CD14-positive monocyte (primary cell): ENCODE measurements around the gene VAT1L. TPM values are rescaled to one million over a fixed set of nuclear protein-coding genes. Genes with fewer than 3 reads are reported as not detected.

ENCODE experiments used
- DNase-seq, 3 donors: peaks; one replicate each; pipeline ENCODE4 v3.0.0-alpha.2; 2011 to 2022
- H2AFZ ChIP-seq: 2 replicates; pipeline ENCODE4 v1.6.0; 2012; ENCODE audit warnings: mild to moderate bottlenecking, low read depth, low read length, inconsistent platforms; ENCODE audit not compliant: insufficient read depth, poor library complexity, severe bottlenecking
- H3K27ac ChIP-seq, 2 donors: 1 replicate in 1 of 2; 2 replicates in 1 of 2; pipeline ENCODE4 v1.5.1; 2012 to 2013; ENCODE audit warnings: low read length in 2 of 2, control low read depth in 1 of 2, inconsistent platforms in 1 of 2, low read depth in 1 of 2, mild to moderate bottlenecking in 1 of 2
- H3K27me3 ChIP-seq, 2 donors: one replicate each; pipeline versions ENCODE4 v1.6.0 to v1.6.1; 2011 to 2013; ENCODE audit warnings: low read length in 2 of 2; ENCODE audit not compliant: control insufficient read depth in 2 of 2, insufficient read depth in 2 of 2
- H3K36me3 ChIP-seq, 2 donors: replicated peaks in 1 of 2; 1 replicate in 1 of 2; 2 replicates in 1 of 2; pipeline versions ENCODE4 v1.5.1 to v1.6.1; 2012 to 2013; ENCODE audit warnings: low read length in 2 of 2, control low read depth in 1 of 2, inconsistent platforms in 1 of 2, mild to moderate bottlenecking in 1 of 2; ENCODE audit not compliant: insufficient read depth in 2 of 2, control insufficient read depth in 1 of 2
- H3K4me1 ChIP-seq, 2 donors: 1 replicate in 1 of 2; 2 replicates in 1 of 2; pipeline versions ENCODE4 v1.5.1 to v1.6.1; 2012 to 2013; ENCODE audit warnings: low read length in 2 of 2, control low read depth in 1 of 2, inconsistent platforms in 1 of 2, mild to moderate bottlenecking in 1 of 2, moderate library complexity in 1 of 2; ENCODE audit not compliant: insufficient read depth in 2 of 2, control insufficient read depth in 1 of 2
- H3K4me2 ChIP-seq: replicated peaks from 2 replicates; pipeline ENCODE3; 2012; ENCODE audit warnings: low read length, moderate library complexity, mild to moderate bottlenecking; ENCODE audit not compliant: poor library complexity, severe bottlenecking; ENCODE audit errors: extremely low read depth
- H3K4me3 ChIP-seq, 3 experiments: fragments of 200-600 bp in 1 of 3; sonication (generic) in 1 of 3; replicated peaks in 1 of 3; 1 replicate in 2 of 3; 2 replicates in 1 of 3; pipeline ENCODE4 v1.5.1; 2011 to 2013; ENCODE audit warnings: low read length in 3 of 3, mild to moderate bottlenecking in 3 of 3, control low read depth in 2 of 3, low read depth in 2 of 3, inconsistent platforms in 1 of 3, moderate library complexity in 1 of 3
- H3K79me2 ChIP-seq: 2 replicates; pipeline ENCODE4 v1.6.0; 2012; ENCODE audit warnings: mild to moderate bottlenecking, control low read depth, inconsistent platforms, low read length, moderate library complexity; ENCODE audit not compliant: insufficient read depth
- H3K9ac ChIP-seq: 2 replicates; pipeline ENCODE4 v1.6.0; 2017; ENCODE audit warnings: low read length, mild to moderate bottlenecking; ENCODE audit not compliant: insufficient read depth, poor library complexity, severe bottlenecking
- H3K9me3 ChIP-seq, 2 donors: replicated peaks in 1 of 2; 1 replicate in 1 of 2; 2 replicates in 1 of 2; pipeline versions ENCODE4 v1.5.1 to v1.6.1; 2012 to 2013; ENCODE audit warnings: low read length in 2 of 2, control low read depth in 1 of 2; ENCODE audit not compliant: control insufficient read depth in 1 of 2, insufficient read depth in 1 of 2
- H4K20me1 ChIP-seq: 2 replicates; pipeline ENCODE4 v1.6.0; 2012; ENCODE audit warnings: mild to moderate bottlenecking, low read length, control low read depth, moderate library complexity; ENCODE audit not compliant: insufficient read depth
- H3K27ac Mint-ChIP-seq, 7 donors: one replicate each; pipeline ENCODE4 v1.8.0; 2020; ENCODE audit warnings: mild to moderate bottlenecking in 7 of 7, mixed read lengths in 7 of 7, moderate library complexity in 6 of 7, inconsistent platforms in 2 of 7
- H3K27me3 Mint-ChIP-seq, 3 donors: one replicate each; pipeline ENCODE4 v1.8.0; 2021 to 2022; ENCODE audit warnings: low read depth in 3 of 3, mild to moderate bottlenecking in 3 of 3, mixed read lengths in 3 of 3, moderate library complexity in 3 of 3, inconsistent platforms in 1 of 3
- H3K36me3 Mint-ChIP-seq, 2 donors: one replicate each; pipeline ENCODE4 v1.8.0; 2020; ENCODE audit warnings: mixed read lengths in 2 of 2, inconsistent platforms in 1 of 2, mild to moderate bottlenecking in 1 of 2
- H3K4me1 Mint-ChIP-seq: one replicate; pipeline ENCODE4 v1.8.0; 2020; ENCODE audit warnings: mild to moderate bottlenecking, mixed read lengths
- H3K4me3 Mint-ChIP-seq, 2 donors: one replicate each; pipeline ENCODE4 v1.8.0; 2020; ENCODE audit warnings: mild to moderate bottlenecking in 2 of 2, mixed read lengths in 2 of 2, moderate library complexity in 1 of 2
- H3K9me3 Mint-ChIP-seq, 7 donors: one replicate each; pipeline ENCODE4 v1.8.0; 2020 to 2022; ENCODE audit warnings: mixed read lengths in 7 of 7, mild to moderate bottlenecking in 6 of 7, moderate library complexity in 6 of 7, inconsistent platforms in 2 of 7
- WGBS: methylation state at CpG from one replicate; pipeline ENCODE4 v1.1.5; 2013; ENCODE audit warnings: missing lambda C conversion rate; ENCODE audit not compliant: insufficient coverage; 5-methylcytosine and 5-hydroxymethylcytosine counted together
- intact Hi-C, 2 donors: fragments of 100-400 bp; cut with micrococcal nuclease; formaldehyde crosslinking; loops; one replicate each; pipeline versions ENCODE4 v1.15.0 to v1.15.1; 2023
- polyA plus RNA-seq, 3 donors: library from polyadenylated mRNA; depleted of rRNA in 1 of 3; unstranded in 2 of 3; stranded (reverse) in 1 of 3; fragments of 300-500 nt in 2 of 3; fragments of >200 nt in 1 of 3; fragmentation: Illumina TruSeq in 2 of 3; gene quantifications; 1 replicate in 2 of 3; 2 replicates in 1 of 3; pipeline ENCODE4 v1.2.3, GENCODE V29; 2012 to 2021
- TF ChIP-seq, protein P1 (sequence below): fragments of 200-600 bp; IDR thresholded peaks from one replicate; pipeline ENCODE4 v1.8.0; 2022; ENCODE audit warnings: antibody characterized with exemption, mild to moderate bottlenecking

The VAT1L gene
- polyA plus RNA-seq, 3 donors: not detected

DNA sequence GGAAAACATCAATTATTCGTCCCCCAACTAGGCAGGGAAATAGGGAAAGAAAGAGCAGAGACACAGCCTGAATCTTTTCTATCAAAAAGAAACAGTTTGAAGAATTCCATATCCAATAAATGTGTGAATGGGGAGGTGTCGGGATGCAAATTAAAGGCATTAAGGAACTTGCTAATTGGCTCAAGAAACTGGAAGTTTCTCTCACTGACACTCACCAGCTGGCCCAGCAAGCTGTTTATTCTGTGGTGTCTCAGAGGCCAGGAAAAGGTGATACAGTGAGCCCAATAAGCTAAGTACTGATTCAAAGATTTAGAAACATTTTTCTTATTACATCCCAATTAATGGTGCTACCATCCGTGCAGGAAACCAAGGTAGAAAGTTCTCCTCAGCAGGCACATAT lies 129.6 kb downstream of the VAT1L start:
- H3K27me3 ChIP-seq: no peaks in the 10 kb centered on the region
- TF ChIP-seq, protein P1, sequence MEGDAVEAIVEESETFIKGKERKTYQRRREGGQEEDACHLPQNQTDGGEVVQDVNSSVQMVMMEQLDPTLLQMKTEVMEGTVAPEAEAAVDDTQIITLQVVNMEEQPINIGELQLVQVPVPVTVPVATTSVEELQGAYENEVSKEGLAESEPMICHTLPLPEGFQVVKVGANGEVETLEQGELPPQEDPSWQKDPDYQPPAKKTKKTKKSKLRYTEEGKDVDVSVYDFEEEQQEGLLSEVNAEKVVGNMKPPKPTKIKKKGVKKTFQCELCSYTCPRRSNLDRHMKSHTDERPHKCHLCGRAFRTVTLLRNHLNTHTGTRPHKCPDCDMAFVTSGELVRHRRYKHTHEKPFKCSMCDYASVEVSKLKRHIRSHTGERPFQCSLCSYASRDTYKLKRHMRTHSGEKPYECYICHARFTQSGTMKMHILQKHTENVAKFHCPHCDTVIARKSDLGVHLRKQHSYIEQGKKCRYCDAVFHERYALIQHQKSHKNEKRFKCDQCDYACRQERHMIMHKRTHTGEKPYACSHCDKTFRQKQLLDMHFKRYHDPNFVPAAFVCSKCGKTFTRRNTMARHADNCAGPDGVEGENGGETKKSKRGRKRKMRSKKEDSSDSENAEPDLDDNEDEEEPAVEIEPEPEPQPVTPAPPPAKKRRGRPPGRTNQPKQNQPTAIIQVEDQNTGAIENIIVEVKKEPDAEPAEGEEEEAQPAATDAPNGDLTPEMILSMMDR: no peak
- no peak overlapping the region for H2AFZ ChIP-seq
- H3K79me2 ChIP-seq: no peaks in the 10 kb centered on the region
- H3K36me3 ChIP-seq: no peaks in the 10 kb centered on the region
- peaks cover 0 to 4% (median 3%) of the 10 kb centered on the region in 3 donors for H3K27me3 Mint-ChIP-seq
- no peak overlapping the region for H3K4me2 ChIP-seq
- DNase-seq: no peak
- H3K4me3 ChIP-seq: no peak overlapping the region
- H3K27ac ChIP-seq: no peak overlapping the region
- H3K9me3 ChIP-seq: no peaks in the 10 kb centered on the region
- H3K9me3 Mint-ChIP-seq: peaks cover 0 to 7% (median 5%) of the 10 kb centered on the region in 7 donors
- H3K27ac Mint-ChIP-seq: no peak overlapping the region
- H3K4me1 ChIP-seq: no peaks in the 10 kb centered on the region
- 77% methylated on average over 1 of the region's 3 CpGs for WGBS
- H3K36me3 Mint-ChIP-seq: no peaks in the 10 kb centered on the region
- H3K4me3 Mint-ChIP-seq: no peak overlapping the region
- H3K4me1 Mint-ChIP-seq: no peaks in the 10 kb centered on the region
- no peaks in the 10 kb centered on the region for H4K20me1 ChIP-seq
- intact Hi-C loops: no loop called here
- H3K9ac ChIP-seq: no peak overlapping the region

DNA sequence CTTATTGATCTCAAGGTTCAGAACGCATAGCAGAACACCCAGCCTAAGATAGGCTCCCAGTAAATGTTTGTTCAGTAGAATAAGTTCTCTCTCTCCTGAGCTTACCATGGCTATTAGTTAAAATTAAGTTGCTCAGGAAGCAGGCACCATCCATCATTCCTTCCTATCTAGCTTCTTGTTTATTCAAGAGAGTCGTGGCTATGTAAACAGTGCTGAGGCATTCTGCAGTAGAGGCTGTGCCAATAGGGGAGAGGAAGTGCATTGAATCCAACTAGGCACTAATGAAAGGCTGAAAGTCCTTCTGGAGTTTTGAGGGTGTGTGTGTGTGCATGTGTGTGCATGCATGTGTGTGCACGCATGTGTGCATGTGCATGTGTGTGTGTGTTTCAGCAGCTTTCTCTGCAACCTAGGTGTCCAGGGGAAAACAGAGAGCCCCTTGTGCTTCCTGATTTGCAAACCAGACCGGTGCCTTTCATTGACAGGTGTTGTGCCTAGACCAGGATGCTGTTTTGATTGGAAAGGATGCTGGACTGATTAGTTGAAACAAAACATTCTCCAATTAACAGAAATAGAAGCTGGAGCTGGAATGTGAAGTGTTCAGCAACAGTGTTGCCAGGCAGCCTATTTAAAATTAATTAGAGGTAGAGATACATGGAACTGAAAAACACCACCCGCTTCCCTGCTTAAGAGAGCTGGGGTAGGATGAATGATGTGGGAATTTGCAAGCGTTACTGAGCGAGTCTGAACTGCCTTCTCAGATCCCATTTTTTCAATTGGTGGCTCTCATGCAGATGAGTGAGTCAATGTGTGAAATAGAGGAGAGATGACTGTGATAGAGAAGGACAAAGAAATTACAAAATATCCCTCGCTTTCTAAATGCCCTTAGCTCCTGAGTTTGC lies 130.7 kb downstream of the VAT1L start:
- H2AFZ ChIP-seq: no peak overlapping the region
- intact Hi-C loops: no loop called here
- H3K27ac Mint-ChIP-seq: no peak overlapping the region
- 60% methylated on average over 5 of the region's 8 CpGs for WGBS
- no peak overlapping the region for H3K4me3 Mint-ChIP-seq
- no peak overlapping the region for H3K4me2 ChIP-seq
- H3K27me3 ChIP-seq: no peaks in the 10 kb centered on the region
- H3K27me3 Mint-ChIP-seq: peaks cover 2 to 7% (median 5%) of the 10 kb centered on the region in 3 donors
- no peaks in the 10 kb centered on the region for H3K36me3 Mint-ChIP-seq
- H3K4me1 ChIP-seq: no peaks in the 10 kb centered on the region
- H3K27ac ChIP-seq: no peak overlapping the region
- H3K9me3 Mint-ChIP-seq: peaks cover 0 to 7% (median 2%) of the 10 kb centered on the region in 7 donors
- H4K20me1 ChIP-seq: no peaks in the 10 kb centered on the region
- H3K36me3 ChIP-seq: no peaks in the 10 kb centered on the region
- no peak overlapping the region for H3K9ac ChIP-seq
- no peaks in the 10 kb centered on the region for H3K9me3 ChIP-seq
- DNase-seq: no peak
- H3K4me3 ChIP-seq: no peak overlapping the region
- H3K79me2 ChIP-seq: no peaks in the 10 kb centered on the region
- TF ChIP-seq, protein P1: no peak
- H3K4me1 Mint-ChIP-seq: no peaks in the 10 kb centered on the region
